Endothelial cell of umbilical vein (primary cell): ENCODE measurements around the gene RAP1GAP2. TPM values are rescaled to one million over a fixed set of nuclear protein-coding genes. Genes with fewer than 3 reads are reported as not detected.

Source experiments
- BruUV-seq: library from RNA; stranded (reverse); fragments of 400-500 nt; replicated peaks from 2 replicates; lab custom pipeline; 2021; lab: Mats Ljungman, UMichigan
- CTCF ChIA-PET: fragments of 300-600, 350-600 bp; sonication (Branson Sonifier 250); formaldehyde crosslinking; loops from one replicate; lab custom pipeline; 2021; ENCODE audit warnings: antibody characterized with exemption, inconsistent platforms; lab: Charles Lee
- POLR2A ChIA-PET: fragments of 300-600, 350-600 bp; sonication (Branson Sonifier 250); formaldehyde crosslinking; loops from one replicate; lab custom pipeline; 2021; ENCODE audit warnings: antibody characterized with exemption, inconsistent platforms; lab: Charles Lee
- DNase-seq: peaks from one replicate; pipeline ENCODE4 v3.0.0-alpha.2; 2011; ENCODE audit warnings: low read depth, low spot score
- FAIRE-seq: peaks from 2 replicates; lab custom pipeline; 2011; peaks lifted over from hg19 to GRCh38; lab: Jason Lieb, UNC
- H2AFZ ChIP-seq: 2 replicates; pipeline ENCODE4 v1.6.0; 2012; ENCODE audit warnings: low read depth, low read length, control low read depth, inconsistent platforms
- H3K27ac ChIP-seq: 2 replicates; pipeline ENCODE4 v1.5.1; 2011; ENCODE audit warnings: low read depth, mild to moderate bottlenecking, control low read depth, low read length, moderate library complexity; ENCODE audit not compliant: insufficient read depth
- H3K27me3 ChIP-seq, 2 experiments: 2 replicates each; pipeline versions ENCODE4 v1.6.0 to v1.6.1; 2011; ENCODE audit warnings: low read length in 2 of 2, mixed read lengths in 1 of 2; ENCODE audit not compliant: control insufficient read depth in 2 of 2, insufficient read depth in 2 of 2
- H3K36me3 ChIP-seq, 2 experiments: 2 replicates in 1 of 2; 3 replicates in 1 of 2; pipeline ENCODE4 v1.5.1; 2011; ENCODE audit warnings: low read length in 2 of 2, mild to moderate bottlenecking in 1 of 2, moderate library complexity in 1 of 2; ENCODE audit not compliant: control insufficient read depth in 2 of 2, insufficient read depth in 2 of 2; ENCODE audit errors: extremely low read depth in 1 of 2
- H3K4me1 ChIP-seq: 3 replicates; pipeline ENCODE4 v1.5.1; 2011; ENCODE audit warnings: mild to moderate bottlenecking, low read length; ENCODE audit not compliant: control insufficient read depth, insufficient read depth; ENCODE audit errors: extremely low read depth
- H3K4me2 ChIP-seq: 2 replicates; pipeline ENCODE4 v1.6.1; 2011; ENCODE audit warnings: low read length, control low read depth, mixed read lengths; ENCODE audit not compliant: insufficient read depth
- H3K4me3 ChIP-seq, 3 experiments: fragments of 200-600 bp in 1 of 3; sonication (generic), shearing (Covaris generic) in 1 of 3; replicated peaks in 1 of 3; 2 replicates each; pipeline ENCODE4 v1.5.1; 2011 to 2016; ENCODE audit warnings: control low read depth in 3 of 3, low read length in 3 of 3, mild to moderate bottlenecking in 2 of 3, inconsistent platforms in 1 of 3, low read depth in 1 of 3, moderate library complexity in 1 of 3; ENCODE audit not compliant: insufficient read depth in 1 of 3
- H3K79me2 ChIP-seq: 2 replicates; pipeline ENCODE4 v1.6.0; 2012; ENCODE audit warnings: low read length, inconsistent platforms; ENCODE audit not compliant: control insufficient read depth, insufficient read depth
- H3K9ac ChIP-seq: replicated peaks from 2 replicates; pipeline ENCODE3; 2011; ENCODE audit warnings: low read length, control low read depth; ENCODE audit not compliant: insufficient read depth; ENCODE audit errors: extremely low read depth
- H3K9me1 ChIP-seq: replicated peaks from 3 replicates; pipeline ENCODE4 v1.6.0; 2011; ENCODE audit warnings: mild to moderate bottlenecking, low read length; ENCODE audit not compliant: control insufficient read depth, insufficient read depth; ENCODE audit errors: extremely low read depth
- H3K9me3 ChIP-seq: replicated peaks from 2 replicates; pipeline ENCODE4 v1.5.1; 2012; ENCODE audit warnings: low read length, inconsistent platforms; ENCODE audit not compliant: control insufficient read depth, insufficient read depth
- H4K20me1 ChIP-seq: replicated peaks from 2 replicates; pipeline ENCODE3; 2011; ENCODE audit warnings: mild to moderate bottlenecking, low read length; ENCODE audit not compliant: control insufficient read depth, insufficient read depth; ENCODE audit errors: extremely low read depth
- CTCF ChIP-seq, 2 donors: IDR thresholded peaks; 1 replicate in 1 of 2; 2 replicates in 1 of 2; pipeline ENCODE4 v1.5.1; 2011; ENCODE audit warnings: low read length in 2 of 2, mild to moderate bottlenecking in 2 of 2, moderate library complexity in 2 of 2, control low read depth in 1 of 2, inconsistent platforms in 1 of 2, low read depth in 1 of 2; ENCODE audit not compliant: insufficient read depth in 1 of 2; ENCODE audit errors: extremely low read depth in 1 of 2
- EZH2 ChIP-seq: IDR thresholded peaks from 2 replicates; pipeline ENCODE4 v1.6.1; 2012; ENCODE audit warnings: borderline replicate concordance, low read depth, mild to moderate bottlenecking, moderate library complexity, low read length, inconsistent platforms; ENCODE audit not compliant: severe bottlenecking
- FOS ChIP-seq: IDR thresholded peaks from 2 replicates; pipeline ENCODE4 v1.6.1; 2011; ENCODE audit warnings: mild to moderate bottlenecking, low read length, moderate library complexity, borderline replicate concordance; ENCODE audit not compliant: insufficient read depth
- GATA2 ChIP-seq: IDR thresholded peaks from 2 replicates; pipeline ENCODE4 v1.7.0; 2011; ENCODE audit warnings: low read depth, mild to moderate bottlenecking, moderate library complexity, mixed read lengths, low read length; ENCODE audit not compliant: insufficient read length, insufficient read depth
- JUN ChIP-seq: IDR thresholded peaks from 2 replicates; pipeline ENCODE4 v1.6.1; 2011; ENCODE audit warnings: borderline replicate concordance, low read depth; ENCODE audit not compliant: insufficient read length, insufficient read depth
- MYC ChIP-seq: IDR thresholded peaks from one replicate; pipeline ENCODE4 v1.6.1; 2011; ENCODE audit warnings: mild to moderate bottlenecking, low read depth, low read length
- POLR2A ChIP-seq: IDR thresholded peaks from 2 replicates; pipeline ENCODE4 v1.6.1; 2012; ENCODE audit warnings: low read depth, mild to moderate bottlenecking, control low read depth, low read length
- POLR2AphosphoS5 ChIP-seq: IDR thresholded peaks from 2 replicates; pipeline ENCODE4 v1.6.1; 2012; ENCODE audit warnings: low read depth, mild to moderate bottlenecking, control low read depth, low read length, moderate library complexity; ENCODE audit not compliant: insufficient read depth
- dilution Hi-C: fragments of 300-500 bp; cut with MboI; formaldehyde crosslinking; loops from one replicate; pipeline ENCODE4 v1.15.0; 2019; ENCODE audit warnings: low sequenced_read_pairs; ENCODE audit not compliant: extremely low pct_ligation_motif_present
- intact Hi-C: fragments of 100-400 bp; cut with micrococcal nuclease; formaldehyde crosslinking; loops from one replicate; pipeline ENCODE4 v1.10.0; 2022
- polyA plus RNA-seq, 4 experiments: library from polyadenylated mRNA; depleted of rRNA in 3 of 4; stranded (reverse) in 3 of 4; unstranded in 1 of 4; fragments of >200 nt; gene quantifications; 2 replicates each; pipeline versions ENCODE4 v1.2.1 to v1.2.3, GENCODE V29; 2011 to 2012; ENCODE audit warnings: missing spikeins in 1 of 4
- total RNA-seq: library from RNA; stranded (reverse); gene quantifications from 2 replicates; pipeline ENCODE4 v1.2.3, GENCODE V29; 2021
- TF ChIP-seq, protein P1 (sequence below): IDR thresholded peaks from 2 replicates; pipeline ENCODE4 v1.6.1; 2011; ENCODE audit not compliant: insufficient read depth, insufficient read length

Gene RAP1GAP2
- total and polyA plus RNA-seq, 2 donors (not counting 3 experiments of a cell fraction or from before 2014, with no cell fraction given): 1.4 to 3.6 TPM

GRCh38 chr17:2900842-2901241, 104.6 kb downstream of the RAP1GAP2 start:
- intact Hi-C loops (no loop called here), dilution Hi-C loops (no loop called here)
- CTCF ChIA-PET: interaction anchor here (0.7 kb wide), 1 partner anchor 52 kb away, joined by 3 read pairs; no protein-coding TSS in a partner anchor
- H3K36me3 ChIP-seq: no peaks in the 10 kb centered on the region
- POLR2A ChIA-PET: no interaction called here
- H3K27ac ChIP-seq: no peak overlapping the region
- no peaks in the 10 kb centered on the region for H3K9me1 ChIP-seq
- H3K9me3 ChIP-seq: no peaks in the 10 kb centered on the region
- no peaks in the 10 kb centered on the region for H3K79me2 ChIP-seq
- FAIRE-seq (no peak), DNase-seq (no peak)
- H3K9ac ChIP-seq: no peak overlapping the region
- H3K4me2 ChIP-seq: no peak overlapping the region
- H3K27me3 ChIP-seq: no peaks in the 10 kb centered on the region
- no peaks in the 10 kb centered on the region for H4K20me1 ChIP-seq
- H2AFZ ChIP-seq: no peak overlapping the region
- no peaks in the 10 kb centered on the region for H3K4me1 ChIP-seq
- no TSS peak for BruUV-seq
- TF ChIP-seq, protein P1, sequence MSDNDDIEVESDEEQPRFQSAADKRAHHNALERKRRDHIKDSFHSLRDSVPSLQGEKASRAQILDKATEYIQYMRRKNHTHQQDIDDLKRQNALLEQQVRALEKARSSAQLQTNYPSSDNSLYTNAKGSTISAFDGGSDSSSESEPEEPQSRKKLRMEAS: no peak
- no peak for TF ChIP-seq EZH2
- TF ChIP-seq POLR2A: no peak
- no peak for TF ChIP-seq MYC
- TF ChIP-seq GATA2: no peak
- no peak for TF ChIP-seq JUN
- no peak for TF ChIP-seq CTCF (IDR thresholded peaks at IDR 0.05; ENCODE audit: extremely low read depth in 1 of 2, insufficient read depth in 1 of 2, low read depth in 1 of 2, low read length in 2 of 2)
- no peak for TF ChIP-seq POLR2AphosphoS5
- no peak for TF ChIP-seq FOS
- H3K4me3 ChIP-seq: no peak overlapping the region
